Mesodermal cell (in vitro differentiated cells): Measurements from ENCODE around the gene VPS35L.
A peak's percentile ranks its signal among the peaks of the same experiment; 100 is the strongest.
"Not testable (repeated sequence)": the region's sequence is repeated elsewhere in the genome, so short reads cannot be mapped to it uniquely, and the experiment has no call there.

ENCODE experiments used
- H3K27ac ChIP-seq: 2 replicates; pipeline ENCODE4 v1.7.0; 2013; ENCODE audit warnings: mild to moderate bottlenecking, low read depth, low read length, moderate library complexity; ENCODE audit not compliant: severe bottlenecking
- H3K36me3 ChIP-seq: 2 replicates; pipeline ENCODE4 v1.7.1; 2013; ENCODE audit warnings: mild to moderate bottlenecking, low read length, moderate library complexity; ENCODE audit not compliant: control insufficient read depth, insufficient read depth
- H3K4me1 ChIP-seq: one replicate; pipeline ENCODE4 v1.7.1; 2013; ENCODE audit warnings: mild to moderate bottlenecking, low read length; ENCODE audit not compliant: insufficient read depth, control insufficient read depth, poor library complexity, severe bottlenecking
- H3K4me3 ChIP-seq: 2 replicates; pipeline ENCODE4 v1.7.0; 2013; ENCODE audit warnings: low read length, control low read depth, mild to moderate bottlenecking; ENCODE audit not compliant: insufficient read depth, poor library complexity, severe bottlenecking; ENCODE audit errors: extremely low read depth
- H3K9me3 ChIP-seq: 2 replicates; pipeline ENCODE4 v1.7.1; 2013; ENCODE audit warnings: mild to moderate bottlenecking, low read length, moderate library complexity; ENCODE audit not compliant: control insufficient read depth
- WGBS, 2 experiments: methylation state at CpG; one replicate each; pipeline ENCODE4 v1.1.5; 2013; ENCODE audit warnings: missing lambda C conversion rate in 2 of 2; ENCODE audit not compliant: insufficient coverage in 2 of 2; 5-methylcytosine and 5-hydroxymethylcytosine counted together

Gene VPS35L

GRCh38 chr16:19532601-19533000, 22.9 kb upstream of the VPS35L start:
- H3K4me3 ChIP-seq, result no peak overlapping the region
- H3K27ac ChIP-seq, result no peak overlapping the region
- no peaks in the 10 kb centered on the region for H3K9me3 ChIP-seq
- no CpG with 5 or more reads among the region's 1 CpG for WGBS, 2 experiments
- H3K4me1 ChIP-seq, result no peaks in the 10 kb centered on the region
- H3K36me3 ChIP-seq, result peaks cover 27% of the 10 kb centered on the region

GRCh38 chr16:19540241-19540970, 15.1 kb upstream of the VPS35L start:
- Histone ChIP-seq H3K27ac (no peak overlapping the region), H3K4me1 (no peaks in the 10 kb centered on the region), H3K36me3 (peaks cover 68% of the 10 kb centered on the region), H3K4me3 (no peak overlapping the region), H3K9me3 (no peaks in the 10 kb centered on the region)
- WGBS, 2 experiments, result 91 to 100% methylated on average over 4 of the region's 6 CpGs

GRCh38 chr16:19542138-19542821, 13.2 kb upstream of the VPS35L start:
- Histone ChIP-seq H3K4me1 (no peaks in the 10 kb centered on the region), H3K27ac (no peak overlapping the region), H3K9me3 (no peaks in the 10 kb centered on the region), H3K36me3 (peaks cover 53% of the 10 kb centered on the region), H3K4me3 (no peak overlapping the region)
- 86% methylated on average over 1 of the region's 3 CpGs; no CpG with 5 or more reads in 1 of the 2 experiments for WGBS, 2 experiments

- not testable (repeated sequence) for H3K4me1 ChIP-seq, H3K9me3 ChIP-seq, H3K27ac ChIP-seq, H3K4me3 ChIP-seq
- WGBS, 2 experiments, result 92 to 96% methylated on average over 6 to 7 of the region's 10 CpGs
- H3K36me3 ChIP-seq, result peaks cover 50% of the 10 kb centered on the region
Measured at GRCh38 chr16:19543278-19543996, 12.1 kb upstream of the VPS35L start.

- peaks cover 36% of the 10 kb centered on the region for H3K36me3 ChIP-seq
- no peak overlapping the region for H3K27ac ChIP-seq
- WGBS, 2 experiments, result 92 to 94% methylated on average over 2 to 3 of the region's 3 CpGs
- H3K4me1 ChIP-seq, result no peaks in the 10 kb centered on the region
- H3K9me3 ChIP-seq, result no peaks in the 10 kb centered on the region
- no peak overlapping the region for H3K4me3 ChIP-seq
Measured at GRCh38 chr16:19548144-19548543, 7.4 kb upstream of the VPS35L start.

- no peaks in the 10 kb centered on the region for H3K9me3 ChIP-seq
- no peak overlapping the region for H3K27ac ChIP-seq
- H3K36me3 ChIP-seq, result peaks cover 24% of the 10 kb centered on the region
- no peak overlapping the region for H3K4me3 ChIP-seq
- H3K4me1 ChIP-seq, result no peaks in the 10 kb centered on the region
Measured at GRCh38 chr16:19549673-19550072, 5.8 kb upstream of the VPS35L start.

GRCh38 chr16:19555938-19556771, 652 bp downstream of the VPS35L start:
- Histone ChIP-seq H3K36me3 (peaks cover 10% of the 10 kb centered on the region), H3K4me1 (no peaks in the 10 kb centered on the region), H3K4me3 (peak overlapping the region; percentile 88), H3K9me3 (no peaks in the 10 kb centered on the region), H3K27ac (peak overlapping the region; percentile 97)
- WGBS, 2 experiments, result 10% methylated on average over 6 to 7 of the region's 19 CpGs

GRCh38 chr16:19559242-19559910, 3.9 kb downstream of the VPS35L start:
- Histone ChIP-seq H3K36me3 (peaks cover 12% of the 10 kb centered on the region), H3K27ac (no peak overlapping the region), H3K4me1 (no peaks in the 10 kb centered on the region), H3K9me3 (peaks cover 11% of the 10 kb centered on the region), H3K4me3 (no peak overlapping the region)
- WGBS, 2 experiments, result 84 to 89% methylated on average over 5 to 9 of the region's 10 CpGs

GRCh38 chr16:19560078-19560477, 4.6 kb downstream of the VPS35L start:
- peaks cover 11% of the 10 kb centered on the region for H3K9me3 ChIP-seq
- H3K4me3 ChIP-seq, result no peak overlapping the region
- no peak overlapping the region for H3K27ac ChIP-seq
- peaks cover 17% of the 10 kb centered on the region for H3K36me3 ChIP-seq
- H3K4me1 ChIP-seq, result no peaks in the 10 kb centered on the region
- 93 to 100% methylated on average over 2 of the region's 4 CpGs for WGBS, 2 experiments

GRCh38 chr16:19563377-19563776, 7.9 kb downstream of the VPS35L start:
- Histone ChIP-seq H3K4me1 (no peaks in the 10 kb centered on the region), H3K9me3 (peaks cover 11% of the 10 kb centered on the region), H3K27ac (no peak overlapping the region), H3K36me3 (peaks cover 42% of the 10 kb centered on the region), H3K4me3 (no peak overlapping the region)
- 92 to 97% methylated on average over 4 of the region's 4 CpGs for WGBS, 2 experiments
